DOHH2 (cell line): ENCODE results near the gene TERB2.

Experiments used
- CTCF ChIP-seq: fragments of 200-600 bp; sonication (generic); IDR thresholded peaks from one replicate; pipeline ENCODE4 v1.5.1; 2014; ENCODE audit warnings: antibody characterized with exemption, mild to moderate bottlenecking, low read depth, low read length; ENCODE audit not compliant: poor library complexity, severe bottlenecking
- EZH2phosphoT487 ChIP-seq: fragments of 200-600 bp; sonication (generic); IDR thresholded peaks from 2 replicates; pipeline ENCODE4 v1.6.1; 2017; ENCODE audit warnings: borderline replicate concordance, mild to moderate bottlenecking, antibody characterized with exemption, low read length, moderate library complexity, mixed read lengths

DNA sequence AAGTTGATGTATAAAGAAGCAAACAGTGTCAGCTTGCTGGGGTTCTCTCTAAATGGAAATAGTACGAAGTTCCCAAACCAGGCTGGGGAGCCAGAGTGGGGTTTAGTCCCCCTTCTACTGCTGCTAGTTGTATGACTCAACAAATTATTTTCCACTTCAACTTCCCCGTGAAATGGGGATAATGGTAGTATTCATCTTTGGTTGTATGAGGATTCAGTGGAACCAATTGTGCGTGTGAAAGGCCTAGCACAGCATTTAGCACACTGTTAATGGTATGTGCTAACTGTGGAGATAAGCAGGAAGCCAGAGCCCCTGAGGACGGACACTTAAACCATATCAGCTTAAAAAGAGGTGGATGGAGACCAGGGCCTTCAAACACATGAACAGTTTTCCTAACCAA is 70.7 kb downstream of the TERB2 start:
- TF ChIP-seq CTCF (no peak), EZH2phosphoT487 (no peak)
